ENCODE results near the gene ARNT2.
A peak's percentile ranks its signal among the peaks of the same experiment; 100 is the strongest.

The ARNT2 gene

DNA sequence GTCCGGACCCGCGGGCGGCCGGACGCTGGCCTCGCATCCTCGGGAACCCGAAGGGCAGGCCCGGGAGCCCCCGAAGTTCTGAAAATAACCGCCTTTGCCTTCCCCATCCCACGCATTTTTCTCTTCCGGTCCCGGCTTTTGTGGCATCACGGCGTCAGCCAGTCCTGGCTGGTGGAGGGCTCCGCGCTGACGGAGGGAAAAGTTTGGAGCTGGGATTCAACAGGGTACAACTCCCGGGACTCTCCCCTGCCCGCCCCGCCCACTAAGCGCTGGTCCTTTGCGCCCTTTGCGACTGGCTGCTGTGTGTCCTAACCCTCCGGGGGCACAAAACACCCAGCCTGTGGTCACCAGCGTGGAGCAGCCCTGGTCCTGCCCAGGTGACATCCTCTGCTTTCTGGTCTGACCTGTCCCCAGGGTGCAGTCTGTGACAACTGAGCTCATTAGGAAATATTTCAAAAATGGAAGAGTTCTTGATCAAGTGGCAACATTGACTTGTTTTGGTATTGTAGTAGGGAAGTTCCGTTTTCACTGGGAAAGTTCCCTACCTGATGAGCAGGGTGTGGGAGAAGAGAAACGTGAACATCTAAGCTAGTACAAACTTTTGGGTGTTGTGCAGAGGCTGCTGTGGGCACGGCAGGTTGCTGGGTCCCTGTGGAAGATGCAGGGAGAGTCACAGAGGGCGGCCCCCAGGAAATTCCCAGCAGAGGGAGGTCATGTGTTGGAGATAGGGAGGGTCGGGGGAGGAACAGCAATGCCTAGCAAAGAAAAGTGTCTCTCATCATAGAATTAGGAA, 775 bp downstream of the ARNT2 start:
- TF ChIP-seq, protein P1, sequence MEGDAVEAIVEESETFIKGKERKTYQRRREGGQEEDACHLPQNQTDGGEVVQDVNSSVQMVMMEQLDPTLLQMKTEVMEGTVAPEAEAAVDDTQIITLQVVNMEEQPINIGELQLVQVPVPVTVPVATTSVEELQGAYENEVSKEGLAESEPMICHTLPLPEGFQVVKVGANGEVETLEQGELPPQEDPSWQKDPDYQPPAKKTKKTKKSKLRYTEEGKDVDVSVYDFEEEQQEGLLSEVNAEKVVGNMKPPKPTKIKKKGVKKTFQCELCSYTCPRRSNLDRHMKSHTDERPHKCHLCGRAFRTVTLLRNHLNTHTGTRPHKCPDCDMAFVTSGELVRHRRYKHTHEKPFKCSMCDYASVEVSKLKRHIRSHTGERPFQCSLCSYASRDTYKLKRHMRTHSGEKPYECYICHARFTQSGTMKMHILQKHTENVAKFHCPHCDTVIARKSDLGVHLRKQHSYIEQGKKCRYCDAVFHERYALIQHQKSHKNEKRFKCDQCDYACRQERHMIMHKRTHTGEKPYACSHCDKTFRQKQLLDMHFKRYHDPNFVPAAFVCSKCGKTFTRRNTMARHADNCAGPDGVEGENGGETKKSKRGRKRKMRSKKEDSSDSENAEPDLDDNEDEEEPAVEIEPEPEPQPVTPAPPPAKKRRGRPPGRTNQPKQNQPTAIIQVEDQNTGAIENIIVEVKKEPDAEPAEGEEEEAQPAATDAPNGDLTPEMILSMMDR (IDR thresholded peaks at IDR 0.05; ENCODE audit: borderline replicate concordance, control extremely low read depth, extremely low read depth, insufficient read depth, missing control alignments) = no peak
- DNase-seq (ENCODE audit: low spot score) = peak; percentile 48
- in situ Hi-C loops (cut with MboI; ENCODE audit: low sequenced_read_pairs, unreplicated experiment) = no loop called here

DNA sequence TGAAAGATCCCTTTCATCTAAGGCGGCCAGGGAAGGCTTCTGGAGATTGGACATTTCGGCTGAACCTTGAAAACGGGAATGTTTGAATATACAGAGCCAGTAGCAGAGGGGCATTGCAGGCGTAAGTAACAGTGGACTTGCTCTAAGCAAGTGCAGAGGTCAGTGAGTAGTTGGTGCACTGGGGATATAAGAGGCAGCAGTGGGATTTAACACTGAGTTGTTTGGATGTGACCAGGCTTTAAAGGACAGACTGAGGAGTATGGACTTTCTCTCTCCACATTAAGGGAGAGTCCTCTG, 1.3 kb downstream of the ARNT2 start:
- in situ Hi-C loops (cut with MboI; ENCODE audit: low sequenced_read_pairs, unreplicated experiment) = no loop called here

DNA sequence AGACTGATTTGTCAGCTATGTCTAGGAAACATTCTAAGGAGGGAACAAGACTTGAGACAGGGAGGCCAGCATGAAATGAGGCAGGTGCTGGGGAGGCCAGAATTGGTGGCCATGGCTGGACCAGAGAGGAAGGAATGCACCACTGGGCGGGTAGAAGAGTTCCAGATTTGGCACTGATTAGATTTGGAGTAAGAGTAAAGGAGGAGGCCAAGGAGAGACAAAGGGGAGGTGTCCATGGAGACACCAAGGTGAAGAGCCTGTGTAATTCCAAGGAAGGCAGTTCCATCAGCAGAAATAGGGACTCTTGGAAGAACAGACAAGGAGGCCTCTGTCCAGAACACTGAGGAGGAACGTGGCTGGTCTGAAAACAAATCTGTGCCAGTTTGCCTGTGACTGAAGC, 1.8 kb downstream of the ARNT2 start:
- TF ChIP-seq, protein P1 (IDR thresholded peaks at IDR 0.05; ENCODE audit: borderline replicate concordance, control extremely low read depth, extremely low read depth, insufficient read depth, missing control alignments) = no peak
- no peak for DNase-seq (ENCODE audit: low spot score)

More for the DNA sequence above, 1.3 kb downstream of the ARNT2 start:
- TF ChIP-seq, protein P1 (IDR thresholded peaks at IDR 0.05; ENCODE audit: borderline replicate concordance, control extremely low read depth, extremely low read depth, insufficient read depth, missing control alignments) = no peak
- no peak for DNase-seq (ENCODE audit: low spot score)

DNA sequence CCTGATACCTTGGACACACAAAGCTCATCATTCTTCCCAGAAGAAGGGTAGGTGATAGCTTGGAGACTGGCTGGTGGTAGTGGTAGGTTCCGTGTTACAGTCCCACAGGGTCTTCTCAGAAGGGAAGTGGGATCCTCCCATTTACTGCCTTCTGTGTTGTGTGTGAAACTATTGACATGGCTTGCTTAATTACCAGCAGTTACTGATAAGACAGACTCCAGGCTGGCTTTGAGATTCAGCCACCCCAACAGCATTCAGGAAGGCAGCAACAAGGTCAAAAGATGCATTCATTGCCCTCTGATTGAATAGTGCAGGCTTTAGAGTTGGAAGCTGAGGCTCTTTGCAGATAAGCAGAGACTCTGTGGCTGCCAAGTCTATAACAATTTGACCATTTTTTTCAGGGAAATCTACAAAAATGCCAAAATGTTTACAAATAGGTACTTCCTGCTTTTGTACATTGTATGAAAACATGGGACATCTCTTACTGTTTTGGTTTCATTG, 7.7 kb downstream of the ARNT2 start:
- TF ChIP-seq, protein P1 (IDR thresholded peaks at IDR 0.05; ENCODE audit: borderline replicate concordance, control extremely low read depth, extremely low read depth, insufficient read depth, missing control alignments) = no peak
- no peak for DNase-seq (ENCODE audit: low spot score)
- in situ Hi-C loops (cut with MboI; ENCODE audit: low sequenced_read_pairs, unreplicated experiment) = no loop called here

More for the DNA sequence above, 1.8 kb downstream of the ARNT2 start:
- in situ Hi-C loops (cut with MboI; ENCODE audit: low sequenced_read_pairs, unreplicated experiment) = no loop called here

DNA sequence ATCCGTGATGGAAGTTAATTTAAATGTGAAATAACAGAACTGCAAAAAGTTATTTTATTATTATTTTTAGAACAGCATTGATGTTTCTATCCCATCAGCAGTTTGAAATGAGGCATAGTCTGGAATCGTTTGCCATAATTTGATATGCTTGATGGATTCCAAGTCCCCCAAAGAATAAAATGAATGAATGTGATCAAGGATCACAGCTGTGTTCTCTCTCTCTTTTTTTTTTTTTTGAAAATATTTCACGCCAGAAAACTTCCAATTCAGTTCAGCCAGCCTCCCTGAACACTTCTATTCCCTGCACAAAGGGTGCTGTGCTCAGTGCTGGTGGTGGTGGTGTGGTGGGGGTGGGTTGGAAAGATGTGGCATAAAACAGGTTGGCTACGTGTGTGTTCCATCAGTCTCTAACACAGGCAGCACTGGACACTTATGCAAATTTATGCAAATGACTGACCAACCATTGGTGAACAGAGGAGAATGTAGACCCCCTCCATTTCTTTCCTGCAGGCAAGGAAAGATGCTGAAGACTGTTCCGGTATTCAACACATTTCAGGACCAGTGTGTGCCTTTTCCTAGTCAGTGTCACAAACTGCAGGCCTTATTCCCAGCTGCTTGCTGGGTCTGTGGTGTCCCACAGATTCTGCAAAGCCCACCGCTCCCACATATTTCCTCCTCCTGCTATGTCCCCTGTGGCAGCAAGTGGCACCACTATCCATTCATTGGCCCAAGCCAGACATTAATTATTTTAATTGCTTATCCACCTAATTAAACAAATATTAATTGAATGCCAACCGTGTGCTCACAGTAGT, 10.6 kb downstream of the ARNT2 start:
- in situ Hi-C loops (cut with MboI; ENCODE audit: low sequenced_read_pairs, unreplicated experiment) = no loop called here
- no peak for DNase-seq (ENCODE audit: low spot score)
- TF ChIP-seq, protein P1 (IDR thresholded peaks at IDR 0.05; ENCODE audit: borderline replicate concordance, control extremely low read depth, extremely low read depth, insufficient read depth, missing control alignments) = no peak

DNA sequence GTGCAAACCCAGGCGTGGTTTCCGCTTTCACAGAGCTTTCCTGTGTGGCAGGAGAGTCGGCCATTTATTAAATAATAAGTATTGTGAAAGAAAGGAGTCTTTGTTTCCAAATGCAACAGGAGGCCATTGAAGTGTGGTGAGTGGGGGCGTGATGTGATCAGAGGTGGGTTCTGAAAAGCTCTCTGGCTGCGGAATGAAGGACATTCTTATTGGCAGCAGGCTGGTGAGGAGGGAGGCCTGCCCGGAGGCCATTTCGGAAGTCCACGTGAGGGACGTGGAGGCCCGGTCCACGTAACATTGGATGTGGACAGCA, 11.1 kb downstream of the ARNT2 start:
- no peak for DNase-seq (ENCODE audit: low spot score)
- TF ChIP-seq, protein P1 (IDR thresholded peaks at IDR 0.05; ENCODE audit: borderline replicate concordance, control extremely low read depth, extremely low read depth, insufficient read depth, missing control alignments) = no peak
- in situ Hi-C loops (cut with MboI; ENCODE audit: low sequenced_read_pairs, unreplicated experiment) = no loop called here

All from GM13976 (cell line).